OCI-LY1 (cell line): ENCODE measurements around the gene FGFR1OP2.

ENCODE experiments used
- H2AFZ ChIP-seq: fragments of 200-600 bp; sonication (generic), shearing (Covaris generic); 2 replicates; pipeline ENCODE4 v1.6.0; 2014; ENCODE audit warnings: antibody characterized with exemption, mild to moderate bottlenecking, low read length
- H3F3A ChIP-seq: fragments of 200-600 bp; sonication (generic), shearing (Covaris generic); 2 replicates; pipeline ENCODE4 v1.6.0; 2014; ENCODE audit warnings: mild to moderate bottlenecking, antibody characterized with exemption, low read length, moderate library complexity; ENCODE audit not compliant: insufficient read depth
- H3K27ac ChIP-seq: fragments of 200-600 bp; sonication (generic); 2 replicates; pipeline ENCODE4 v1.5.1; 2014; ENCODE audit warnings: low read length, mixed run types, mild to moderate bottlenecking, low read depth; ENCODE audit not compliant: poor library complexity, severe bottlenecking
- H3K27me3 ChIP-seq: fragments of 200-600 bp; sonication (generic); 2 replicates; pipeline ENCODE4 v1.6.0; 2014; ENCODE audit warnings: antibody characterized with exemption, mild to moderate bottlenecking, low read length, moderate library complexity; ENCODE audit not compliant: insufficient read depth
- H3K36me3 ChIP-seq: fragments of 200-600 bp; sonication (generic); 2 replicates; pipeline ENCODE4 v1.6.1; 2014; ENCODE audit warnings: mild to moderate bottlenecking, antibody characterized with exemption, low read length, moderate library complexity, mixed read lengths; ENCODE audit not compliant: insufficient read depth
- H3K4me1 ChIP-seq: fragments of 200-600 bp; sonication (generic); 2 replicates; pipeline ENCODE4 v1.5.1; 2014; ENCODE audit warnings: mild to moderate bottlenecking, low read length, moderate library complexity; ENCODE audit not compliant: insufficient read depth, severe bottlenecking
- H3K4me2 ChIP-seq: fragments of 200-600 bp; sonication (generic), shearing (Covaris generic); 2 replicates; pipeline ENCODE4 v1.6.1; 2014; ENCODE audit warnings: low read length
- H3K4me3 ChIP-seq: fragments of 200-600 bp; sonication (generic); 2 replicates; pipeline ENCODE4 v1.5.1; 2014; ENCODE audit warnings: low read length, low read depth, mild to moderate bottlenecking, mixed read lengths; ENCODE audit not compliant: poor library complexity, severe bottlenecking
- H3K79me2 ChIP-seq: fragments of 200-600 bp; shearing (Covaris generic); 2 replicates; pipeline ENCODE4 v1.6.1; 2016; ENCODE audit warnings: mixed run types, low read length, mixed read lengths; ENCODE audit not compliant: insufficient read depth
- H3K9ac ChIP-seq: fragments of 200-600 bp; sonication (generic), shearing (Covaris generic); 2 replicates; pipeline ENCODE4 v1.6.1; 2014; ENCODE audit warnings: mild to moderate bottlenecking, low read length, mixed read lengths
- H3K9me2 ChIP-seq: fragments of 200-600 bp; sonication (generic), shearing (Covaris generic); 2 replicates; pipeline ENCODE4 v1.6.1; 2014; ENCODE audit warnings: low read depth, mild to moderate bottlenecking, low read length, mixed read lengths
- H3K9me3 ChIP-seq: fragments of 200-600 bp; shearing (Covaris generic); 2 replicates; pipeline ENCODE4 v1.6.1; 2014; ENCODE audit warnings: low read length, mixed read lengths
- H4K20me1 ChIP-seq: fragments of 200-600 bp; sonication (generic), shearing (Covaris generic); 2 replicates; pipeline ENCODE4 v1.6.0; 2016; ENCODE audit warnings: mild to moderate bottlenecking, low read length; ENCODE audit not compliant: insufficient read depth
- EZH2 ChIP-seq: fragments of 200-600 bp; sonication (generic), shearing (Covaris generic); IDR thresholded peaks from 2 replicates; pipeline ENCODE4 v1.8.0; 2017; ENCODE audit warnings: borderline replicate concordance, mixed run types, mild to moderate bottlenecking, antibody characterized with exemption, low read length, moderate library complexity, mixed read lengths
- TF ChIP-seq, protein P1 (sequence below): fragments of 200-600 bp; sonication (generic), shearing (Covaris generic); IDR thresholded peaks from 2 replicates; pipeline ENCODE4 v1.5.1; 2017; ENCODE audit warnings: mild to moderate bottlenecking, antibody characterized with exemption, low read length, moderate library complexity, mixed read lengths

FGFR1OP2 gene

DNA sequence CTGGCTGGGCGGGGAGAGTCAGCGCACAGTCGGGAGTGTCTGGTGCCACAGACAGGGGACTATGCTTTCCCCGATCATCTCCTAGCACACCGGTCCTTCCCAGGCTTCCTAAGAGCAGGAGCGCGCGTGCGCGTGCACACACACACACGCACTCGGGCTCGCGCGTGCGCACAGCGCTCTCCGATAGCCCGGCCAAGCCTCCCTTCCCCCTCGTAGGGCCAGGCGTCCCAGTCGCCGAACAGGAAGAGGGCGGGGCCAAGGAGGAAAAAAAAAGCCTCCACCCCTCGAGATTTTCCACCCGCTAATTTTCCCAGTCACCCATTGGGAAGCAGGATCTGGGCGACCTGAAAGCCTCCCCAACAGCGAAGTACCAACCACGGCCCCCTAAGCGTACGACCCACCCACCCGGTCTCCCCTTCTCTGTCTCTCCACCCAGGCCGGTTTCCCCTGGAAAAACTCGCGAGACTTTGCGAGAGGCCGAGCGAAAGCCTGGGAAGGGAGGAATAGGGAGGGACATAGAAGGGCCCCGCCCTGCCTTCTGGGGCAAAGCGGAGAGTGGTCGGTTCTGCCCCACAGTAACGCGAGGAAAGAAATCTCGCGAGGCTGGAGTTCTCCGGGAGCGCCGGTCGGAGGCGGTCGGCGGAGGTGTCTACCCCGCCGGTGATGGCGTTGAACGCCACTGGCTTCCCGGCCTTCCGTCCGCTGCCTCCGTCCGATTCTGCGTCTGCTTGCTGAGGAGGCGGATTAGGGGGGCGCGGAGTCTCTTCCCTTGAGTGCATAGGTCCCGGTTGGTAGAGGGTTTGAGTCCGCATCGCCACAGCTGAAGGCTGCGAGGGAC is at the start of gene FGFR1OP2, which contains the start of gene INTS13:
TSS of gene FGFR1OP2 (plus strand) at position 608 of the 838 bp plus-strand sequence. CDS start 15,689 bp downstream, outside the sequence.
TSS of gene INTS13 (minus strand) at position 119 of the 838 bp plus-strand sequence. CDS start 1,178 bp downstream, outside the sequence.
- H4K20me1 ChIP-seq, result no peaks in the 10 kb centered on the region
- H3K4me2 ChIP-seq, result peak within 1 kb of the TSS; percentile 82
- no peaks in the 10 kb centered on the region for H3K9me3 ChIP-seq
- H3K36me3 ChIP-seq, result peaks cover 29% of the 10 kb centered on the region
- peaks cover 63% of the 10 kb centered on the region for H3K4me1 ChIP-seq
- H3F3A ChIP-seq, result 0 out of 2 replicates have a peak, but pooled peaks cover 3% of the 10 kb centered on the region
- H3K27ac ChIP-seq, result peak within 1 kb of the TSS; percentile 78
- no peak within 1 kb of the TSS for H2AFZ ChIP-seq
- no peaks in the 10 kb centered on the region for H3K27me3 ChIP-seq
- no peak for TF ChIP-seq EZH2
- TF ChIP-seq, protein P1, sequence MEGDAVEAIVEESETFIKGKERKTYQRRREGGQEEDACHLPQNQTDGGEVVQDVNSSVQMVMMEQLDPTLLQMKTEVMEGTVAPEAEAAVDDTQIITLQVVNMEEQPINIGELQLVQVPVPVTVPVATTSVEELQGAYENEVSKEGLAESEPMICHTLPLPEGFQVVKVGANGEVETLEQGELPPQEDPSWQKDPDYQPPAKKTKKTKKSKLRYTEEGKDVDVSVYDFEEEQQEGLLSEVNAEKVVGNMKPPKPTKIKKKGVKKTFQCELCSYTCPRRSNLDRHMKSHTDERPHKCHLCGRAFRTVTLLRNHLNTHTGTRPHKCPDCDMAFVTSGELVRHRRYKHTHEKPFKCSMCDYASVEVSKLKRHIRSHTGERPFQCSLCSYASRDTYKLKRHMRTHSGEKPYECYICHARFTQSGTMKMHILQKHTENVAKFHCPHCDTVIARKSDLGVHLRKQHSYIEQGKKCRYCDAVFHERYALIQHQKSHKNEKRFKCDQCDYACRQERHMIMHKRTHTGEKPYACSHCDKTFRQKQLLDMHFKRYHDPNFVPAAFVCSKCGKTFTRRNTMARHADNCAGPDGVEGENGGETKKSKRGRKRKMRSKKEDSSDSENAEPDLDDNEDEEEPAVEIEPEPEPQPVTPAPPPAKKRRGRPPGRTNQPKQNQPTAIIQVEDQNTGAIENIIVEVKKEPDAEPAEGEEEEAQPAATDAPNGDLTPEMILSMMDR, result no peak
- peak within 1 kb of the TSS; percentile 90 for H3K4me3 ChIP-seq
- no peaks in the 10 kb centered on the region for H3K9me2 ChIP-seq
- peak within 1 kb of the TSS; percentile 94 for H3K9ac ChIP-seq
- H3K79me2 ChIP-seq, result peaks cover 82% of the 10 kb centered on the region

DNA sequence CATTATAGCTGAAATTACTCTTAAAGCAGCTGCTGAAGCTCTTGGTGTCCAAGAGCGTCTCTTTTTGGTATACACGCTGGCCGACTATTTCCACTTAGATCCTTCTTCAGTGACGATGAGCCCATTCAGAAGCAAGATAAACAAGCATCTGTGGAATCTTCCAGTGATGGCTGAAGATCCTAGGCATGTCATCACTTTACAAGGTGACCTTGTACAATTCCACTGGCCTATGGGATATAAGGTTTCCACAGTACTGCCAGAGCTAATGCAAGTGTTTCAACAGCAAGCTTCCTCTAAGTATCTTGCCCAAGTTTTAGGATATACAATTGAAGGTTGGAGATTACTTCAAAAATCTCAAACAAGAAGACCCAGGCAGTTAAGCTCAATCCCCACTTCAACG is 47.5 kb upstream of the FGFR1OP2 start:
- no peaks in the 10 kb centered on the region; the same call in 1 of the 2 replicates for H3K36me3 ChIP-seq
- no peaks in the 10 kb centered on the region for H3F3A ChIP-seq
- no peak overlapping the region for H3K9ac ChIP-seq
- no peaks in the 10 kb centered on the region for H3K79me2 ChIP-seq
- no peaks in the 10 kb centered on the region for H3K27me3 ChIP-seq
- H3K9me2 ChIP-seq, result no peaks in the 10 kb centered on the region
- H3K4me2 ChIP-seq, result no peak overlapping the region
- TF ChIP-seq, protein P1, result no peak
- TF ChIP-seq EZH2, result no peak
- H3K4me3 ChIP-seq, result no peak overlapping the region
- H3K9me3 ChIP-seq, result no peaks in the 10 kb centered on the region
- no peaks in the 10 kb centered on the region for H4K20me1 ChIP-seq
- no peak overlapping the region for H2AFZ ChIP-seq
- no peaks in the 10 kb centered on the region for H3K4me1 ChIP-seq
- H3K27ac ChIP-seq, result no peak overlapping the region

DNA sequence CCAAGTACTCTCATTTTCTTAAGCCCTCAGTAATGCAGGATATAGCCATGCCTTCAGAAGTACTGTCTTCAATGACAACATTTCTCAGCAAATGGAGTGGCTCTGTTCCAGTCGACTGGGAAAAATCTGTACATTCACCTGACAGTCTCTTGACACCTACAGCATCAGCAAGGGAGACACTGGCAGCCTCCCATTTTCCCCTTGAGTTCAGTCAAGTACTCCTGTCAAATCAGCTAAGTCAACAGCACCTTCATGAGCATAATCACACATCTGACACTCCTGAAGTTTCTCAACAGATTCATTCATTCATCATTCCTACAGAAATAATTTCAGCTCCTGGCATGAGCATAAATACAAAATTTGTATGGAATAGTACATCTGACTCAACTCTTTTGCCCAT is 46.6 kb upstream of the FGFR1OP2 start:
- Histone ChIP-seq H2AFZ (no peak overlapping the region), H3F3A (no peaks in the 10 kb centered on the region), H3K9me3 (no peaks in the 10 kb centered on the region), H4K20me1 (no peaks in the 10 kb centered on the region), H3K4me3 (no peak overlapping the region), H3K36me3 (peaks cover 5% of the 10 kb centered on the region; the same call in 1 of the 2 replicates), H3K9ac (no peak overlapping the region), H3K4me2 (no peak overlapping the region), H3K9me2 (no peaks in the 10 kb centered on the region), H3K27ac (no peak overlapping the region), H3K4me1 (no peaks in the 10 kb centered on the region), H3K79me2 (no peaks in the 10 kb centered on the region), H3K27me3 (no peaks in the 10 kb centered on the region)
- TF ChIP-seq, protein P1, result no peak
- no peak for TF ChIP-seq EZH2
